AG10803 (cell line): ENCODE results near the gene PDZD2.

Experiments
- DNase-seq: peaks from one replicate; pipeline ENCODE4 v3.0.0; 2010; ENCODE audit warnings: low read depth
- H3K4me3 ChIP-seq: 2 replicates; pipeline ENCODE4 v1.5.1; 2011; ENCODE audit warnings: mild to moderate bottlenecking, low read length, control low read depth
- TF ChIP-seq, protein P1 (sequence below): conservative IDR thresholded peaks from 2 replicates; pipeline ENCODE4 v1.5.1; 2011; ENCODE audit warnings: mild to moderate bottlenecking, low read length, control low read depth, inconsistent platforms

The PDZD2 gene

GRCh38 chr5:31996909-31997308, 358.0 kb downstream of the PDZD2 start:
- TF ChIP-seq, protein P1, sequence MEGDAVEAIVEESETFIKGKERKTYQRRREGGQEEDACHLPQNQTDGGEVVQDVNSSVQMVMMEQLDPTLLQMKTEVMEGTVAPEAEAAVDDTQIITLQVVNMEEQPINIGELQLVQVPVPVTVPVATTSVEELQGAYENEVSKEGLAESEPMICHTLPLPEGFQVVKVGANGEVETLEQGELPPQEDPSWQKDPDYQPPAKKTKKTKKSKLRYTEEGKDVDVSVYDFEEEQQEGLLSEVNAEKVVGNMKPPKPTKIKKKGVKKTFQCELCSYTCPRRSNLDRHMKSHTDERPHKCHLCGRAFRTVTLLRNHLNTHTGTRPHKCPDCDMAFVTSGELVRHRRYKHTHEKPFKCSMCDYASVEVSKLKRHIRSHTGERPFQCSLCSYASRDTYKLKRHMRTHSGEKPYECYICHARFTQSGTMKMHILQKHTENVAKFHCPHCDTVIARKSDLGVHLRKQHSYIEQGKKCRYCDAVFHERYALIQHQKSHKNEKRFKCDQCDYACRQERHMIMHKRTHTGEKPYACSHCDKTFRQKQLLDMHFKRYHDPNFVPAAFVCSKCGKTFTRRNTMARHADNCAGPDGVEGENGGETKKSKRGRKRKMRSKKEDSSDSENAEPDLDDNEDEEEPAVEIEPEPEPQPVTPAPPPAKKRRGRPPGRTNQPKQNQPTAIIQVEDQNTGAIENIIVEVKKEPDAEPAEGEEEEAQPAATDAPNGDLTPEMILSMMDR: no peak
- H3K4me3 ChIP-seq: no peak overlapping the region
- DNase-seq: no peak

DNA sequence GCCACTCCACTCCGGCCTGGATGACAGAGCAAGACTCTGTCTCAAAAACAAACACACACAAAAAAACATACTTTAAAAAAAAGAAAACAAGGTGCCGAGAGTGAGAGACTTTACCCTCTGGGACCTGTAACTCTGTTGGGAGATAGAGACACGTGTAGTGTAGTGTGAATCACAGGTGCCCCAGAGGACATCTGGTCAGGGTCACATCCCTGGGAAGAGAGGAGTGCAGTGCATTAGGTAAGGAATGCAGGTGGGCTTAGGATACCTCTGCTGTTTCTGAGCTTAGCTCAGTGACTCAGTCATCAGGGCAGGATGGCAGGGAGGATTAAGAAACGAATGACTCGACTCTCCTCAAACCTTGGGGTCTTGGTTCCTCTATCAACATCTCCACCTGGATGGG, 360.5 kb downstream of the PDZD2 start:
- H3K4me3 ChIP-seq: no peak overlapping the region
- TF ChIP-seq, protein P1: no peak
- no peak for DNase-seq

- no peak for DNase-seq
- TF ChIP-seq, protein P1: no peak
- H3K4me3 ChIP-seq: no peak overlapping the region
Measured at GRCh38 chr5:32000731-32001130, 361.8 kb downstream of the PDZD2 start.

DNA sequence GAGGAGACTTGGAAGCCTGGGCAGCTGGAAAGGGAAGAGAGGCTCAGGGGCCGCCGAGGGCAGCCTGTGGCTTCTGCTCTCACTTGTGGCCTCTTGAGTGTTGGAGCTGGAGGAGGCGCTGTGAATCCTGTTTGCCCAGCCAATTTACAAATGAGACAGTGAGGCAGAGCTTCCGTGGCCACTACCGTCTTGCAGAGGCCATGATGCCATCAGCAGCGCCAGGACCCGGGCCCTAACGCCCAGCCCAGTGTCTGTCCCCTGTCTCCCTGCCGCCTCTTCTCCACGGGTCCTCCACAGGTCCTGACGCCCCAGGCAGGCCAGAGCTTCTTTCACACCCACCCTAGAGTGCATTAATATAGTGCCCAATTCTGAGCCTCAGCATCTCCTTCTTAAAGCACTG, 362.4 kb downstream of the PDZD2 start:
- no peak overlapping the region for H3K4me3 ChIP-seq
- TF ChIP-seq, protein P1: no peak
- DNase-seq: no peak

- no peak for DNase-seq
- H3K4me3 ChIP-seq: no peak overlapping the region
- TF ChIP-seq, protein P1: no peak
Measured at GRCh38 chr5:32001707-32002106, 362.8 kb downstream of the PDZD2 start.

- TF ChIP-seq, protein P1: no peak
- no peak overlapping the region for H3K4me3 ChIP-seq
- no peak for DNase-seq
Measured at GRCh38 chr5:32002755-32003154, 363.8 kb downstream of the PDZD2 start.

DNA sequence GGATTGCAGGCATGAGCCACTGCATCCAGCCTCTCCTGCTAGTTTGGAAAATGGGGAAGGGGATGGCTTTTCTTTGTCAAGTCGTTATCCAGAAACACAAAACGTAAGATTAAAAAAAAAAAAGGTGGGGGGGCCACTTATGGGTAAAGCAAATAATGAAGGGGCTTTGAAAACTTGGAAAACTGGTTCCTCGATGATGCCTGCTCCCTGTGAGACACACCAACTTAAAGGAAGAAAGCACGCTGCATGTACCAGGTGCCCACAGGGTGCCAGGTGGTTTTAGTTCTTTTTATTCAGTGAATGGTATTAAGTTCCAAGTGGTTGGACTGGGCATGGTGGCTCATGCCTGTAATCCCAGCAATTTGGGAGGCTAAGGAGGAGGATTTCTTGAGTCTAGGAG, 365.1 kb downstream of the PDZD2 start:
- DNase-seq: no peak
- TF ChIP-seq, protein P1: no peak
- H3K4me3 ChIP-seq: no peak overlapping the region
